Activated naive CD8-positive, alpha-beta T cell treated with anti-CD3 and anti-CD28 coated beads, Interleukin-2, amount 10 ng/mL, durations not matched to agents 7 days and 5 days (primary cell): ENCODE results near the gene LRRN2. TPM values are rescaled to one million over a fixed set of nuclear protein-coding genes. Genes with fewer than 3 reads are reported as not detected.
"Not testable (repeated sequence)": the region's sequence is repeated elsewhere in the genome, so short reads cannot be mapped to it uniquely, and the experiment has no call there.

Experiments used
- ATAC-seq: fragments of 150-1000 bp; cut with Tn5 transposase; one replicate; pipeline ENCODE4 v1.10.0; 2021; ENCODE audit warnings: low read depth, moderate library complexity
- POLR2A ChIA-PET: fragments of 350-600 bp; sonication (Branson Sonifier 250); formaldehyde crosslinking; loops from one replicate; lab custom pipeline; 2021; ENCODE audit warnings: antibody characterized with exemption; lab: Charles Lee
- DNase-seq: peaks from one replicate; pipeline ENCODE4 v3.0.0; 2021
- H3K27ac Mint-ChIP-seq: one replicate; pipeline ENCODE4 v1.8.0; 2022; ENCODE audit warnings: mild to moderate bottlenecking, mixed read lengths
- H3K27me3 Mint-ChIP-seq: one replicate; pipeline ENCODE4 v1.8.0; 2022; ENCODE audit warnings: mild to moderate bottlenecking, moderate library complexity, mixed read lengths
- H3K36me3 Mint-ChIP-seq: one replicate; pipeline ENCODE4 v1.8.0; 2021; ENCODE audit warnings: mild to moderate bottlenecking, mixed read lengths
- H3K4me1 Mint-ChIP-seq: one replicate; pipeline ENCODE4 v1.8.0; 2021; ENCODE audit warnings: mixed read lengths
- H3K4me3 Mint-ChIP-seq: one replicate; pipeline ENCODE4 v1.8.0; 2022; ENCODE audit warnings: mild to moderate bottlenecking, moderate library complexity, mixed read lengths
- H3K9me3 Mint-ChIP-seq: one replicate; pipeline ENCODE4 v1.8.0; 2021; ENCODE audit warnings: mixed read lengths
- total RNA-seq, 2 experiments: library from RNA; stranded (reverse); gene quantifications; one replicate each; pipeline ENCODE4 v1.2.3, GENCODE V29; 2021

Gene LRRN2
- total RNA-seq, 2 experiments from 2014 or later: not detected

- no peaks in the 10 kb centered on the region for H3K9me3 Mint-ChIP-seq
- H3K4me1 Mint-ChIP-seq: peaks cover 20% of the 10 kb centered on the region
- peak overlapping the region; percentile 92 for H3K27ac Mint-ChIP-seq
- POLR2A ChIA-PET: interaction anchor here (0.6 to 1.7 kb wide), 5 partner anchors 11 to 63 kb away, joined by 3 to 6 read pairs (median 3); no protein-coding TSS in a partner anchor
- H3K36me3 Mint-ChIP-seq: peaks cover 5% of the 10 kb centered on the region
- no peaks in the 10 kb centered on the region for H3K27me3 Mint-ChIP-seq
- peak; percentile 49 for DNase-seq
- peak overlapping the region; percentile 81 for H3K4me3 Mint-ChIP-seq
- ATAC-seq: peak; percentile 77
Measured at GRCh38 chr1:204578867-204579664, 106.5 kb downstream of the LRRN2 start.

- Mint-ChIP-seq H3K4me1 (peaks cover 20% of the 10 kb centered on the region), H3K4me3 (no peak overlapping the region), H3K27ac (peak overlapping the region; percentile 92), H3K27me3 (no peaks in the 10 kb centered on the region), H3K36me3 (peaks cover 5% of the 10 kb centered on the region), H3K9me3 (no peaks in the 10 kb centered on the region)
- DNase-seq (no peak), ATAC-seq (no peak)
- POLR2A ChIA-PET: interaction anchor here (0.7 to 1.7 kb wide), 4 partner anchors 10 to 74 kb away, joined by 3 to 6 read pairs (median 4); no protein-coding TSS in a partner anchor
Measured at GRCh38 chr1:204577794-204578478, 107.6 kb downstream of the LRRN2 start.

GRCh38 chr1:204576422-204576821, 109.1 kb downstream of the LRRN2 start:
- H3K36me3 Mint-ChIP-seq: peaks cover 4% of the 10 kb centered on the region
- no peak overlapping the region for H3K4me3 Mint-ChIP-seq
- no peak for ATAC-seq
- peaks cover 20% of the 10 kb centered on the region for H3K4me1 Mint-ChIP-seq
- peak overlapping the region; percentile 24 for H3K27ac Mint-ChIP-seq
- no peak for DNase-seq
- POLR2A ChIA-PET: no interaction called here
- no peaks in the 10 kb centered on the region for H3K27me3 Mint-ChIP-seq
- no peaks in the 10 kb centered on the region for H3K9me3 Mint-ChIP-seq

- DNase-seq (no peak), ATAC-seq (no peak)
- H3K36me3 Mint-ChIP-seq: peaks cover 6% of the 10 kb centered on the region
- no peaks in the 10 kb centered on the region for H3K9me3 Mint-ChIP-seq
- peaks cover 20% of the 10 kb centered on the region for H3K4me1 Mint-ChIP-seq
- no peaks in the 10 kb centered on the region for H3K27me3 Mint-ChIP-seq
- no peak overlapping the region for H3K4me3 Mint-ChIP-seq
- POLR2A ChIA-PET: no interaction called here
- no peak overlapping the region for H3K27ac Mint-ChIP-seq
Measured at GRCh38 chr1:204575221-204576190, 110.0 kb downstream of the LRRN2 start.

- peaks cover 14% of the 10 kb centered on the region for H3K4me1 Mint-ChIP-seq
- DNase-seq (no peak), ATAC-seq (no peak)
- H3K27me3 Mint-ChIP-seq: no peaks in the 10 kb centered on the region
- peaks cover 10% of the 10 kb centered on the region for H3K36me3 Mint-ChIP-seq
- no peak overlapping the region for H3K27ac Mint-ChIP-seq
- H3K4me3 Mint-ChIP-seq: no peak overlapping the region
- no peaks in the 10 kb centered on the region for H3K9me3 Mint-ChIP-seq
- POLR2A ChIA-PET: no interaction called here
Measured at GRCh38 chr1:204574865-204575163, 110.7 kb downstream of the LRRN2 start.

GRCh38 chr1:204574016-204574864, 111.3 kb downstream of the LRRN2 start:
- Mint-ChIP-seq H3K4me1 (peaks cover 10% of the 10 kb centered on the region), H3K27me3 (no peaks in the 10 kb centered on the region)
- ATAC-seq: no peak

GRCh38 chr1:204572923-204573922, 112.3 kb downstream of the LRRN2 start:
- ATAC-seq (no peak), DNase-seq (no peak)
- Mint-ChIP-seq H3K36me3 (peaks cover 11% of the 10 kb centered on the region), H3K9me3 (no peaks in the 10 kb centered on the region), H3K4me3 (no peak overlapping the region), H3K27me3 (no peaks in the 10 kb centered on the region), H3K27ac (no peak overlapping the region), H3K4me1 (peaks cover 5% of the 10 kb centered on the region)
- POLR2A ChIA-PET: interaction anchor here (0.6 kb wide), 1 partner anchor 15 kb away, joined by 3 read pairs; no protein-coding TSS in a partner anchor

More at GRCh38 chr1:204574016-204574864, 111.3 kb downstream of the LRRN2 start:
- no peaks in the 10 kb centered on the region for H3K9me3 Mint-ChIP-seq
- H3K27ac Mint-ChIP-seq: no peak overlapping the region
- H3K4me3 Mint-ChIP-seq: no peak overlapping the region
- POLR2A ChIA-PET: no interaction called here
- DNase-seq: no peak
- H3K36me3 Mint-ChIP-seq: peaks cover 11% of the 10 kb centered on the region

- H3K36me3 Mint-ChIP-seq: peaks cover 11% of the 10 kb centered on the region
- ATAC-seq: no peak
- DNase-seq: no peak
Measured at GRCh38 chr1:204571631-204572030, 113.9 kb downstream of the LRRN2 start.

GRCh38 chr1:204571128-204571527, 114.4 kb downstream of the LRRN2 start:
- POLR2A ChIA-PET: interaction anchor here (0.6 kb wide), 1 partner anchor 702 kb away, joined by 3 read pairs; no protein-coding TSS in a partner anchor
- no peaks in the 10 kb centered on the region for H3K9me3 Mint-ChIP-seq
- H3K27me3 Mint-ChIP-seq: no peaks in the 10 kb centered on the region
- H3K4me3 Mint-ChIP-seq: no peak overlapping the region
- peaks cover 11% of the 10 kb centered on the region for H3K36me3 Mint-ChIP-seq
- H3K4me1 Mint-ChIP-seq: peaks cover 14% of the 10 kb centered on the region
- ATAC-seq (no peak), DNase-seq (no peak)
- no peak overlapping the region for H3K27ac Mint-ChIP-seq

More at GRCh38 chr1:204571631-204572030, 113.9 kb downstream of the LRRN2 start:
- Mint-ChIP-seq H3K4me1 (peaks cover 12% of the 10 kb centered on the region), H3K27me3 (no peaks in the 10 kb centered on the region), H3K4me3 (no peak overlapping the region), H3K27ac (no peak overlapping the region), H3K9me3 (no peaks in the 10 kb centered on the region)
- POLR2A ChIA-PET: no interaction called here

GRCh38 chr1:204570021-204570420, 115.5 kb downstream of the LRRN2 start:
- H3K36me3 Mint-ChIP-seq: peaks cover 11% of the 10 kb centered on the region

GRCh38 chr1:204569478-204569877, 116.1 kb downstream of the LRRN2 start:
- H3K27me3 Mint-ChIP-seq: no peaks in the 10 kb centered on the region
- POLR2A ChIA-PET: no interaction called here
- H3K36me3 Mint-ChIP-seq: peaks cover 11% of the 10 kb centered on the region
- H3K9me3 Mint-ChIP-seq: no peaks in the 10 kb centered on the region
- no peak for ATAC-seq
- H3K4me1 Mint-ChIP-seq: peaks cover 26% of the 10 kb centered on the region
- no peak for DNase-seq
- H3K27ac Mint-ChIP-seq: no peak overlapping the region
- no peak overlapping the region for H3K4me3 Mint-ChIP-seq

More at GRCh38 chr1:204570021-204570420, 115.5 kb downstream of the LRRN2 start:
- peaks cover 23% of the 10 kb centered on the region for H3K4me1 Mint-ChIP-seq
- H3K4me3 Mint-ChIP-seq, H3K9me3 Mint-ChIP-seq, H3K27me3 Mint-ChIP-seq, DNase-seq, H3K27ac Mint-ChIP-seq, ATAC-seq: not testable (repeated sequence)
- POLR2A ChIA-PET: interaction anchor here (0.7 kb wide), 1 partner anchor 22 kb away, joined by 4 read pairs; no protein-coding TSS in a partner anchor
